Neuronal stem cell (in vitro differentiated cells): ENCODE data around the gene POP4.

Experiments used
- DNase-seq: peaks from one replicate; pipeline ENCODE4 v3.0.0-alpha.2; 2013; ENCODE audit warnings: low spot score
- H2AFZ ChIP-seq: one replicate; pipeline ENCODE4 v1.6.1; 2013; ENCODE audit warnings: mild to moderate bottlenecking, low read length, inconsistent platforms
- H2AK5ac ChIP-seq: 2 replicates; pipeline ENCODE4 v1.6.1; 2013; ENCODE audit warnings: low read depth, mild to moderate bottlenecking, inconsistent platforms, low read length, moderate library complexity, mixed read lengths
- H2BK120ac ChIP-seq: 2 replicates; pipeline ENCODE4 v1.6.1; 2013; ENCODE audit warnings: low read depth, mild to moderate bottlenecking, inconsistent platforms, low read length, moderate library complexity, mixed read lengths
- H2BK12ac ChIP-seq: one replicate; pipeline ENCODE4 v1.6.1; 2013; ENCODE audit warnings: low read length, inconsistent platforms
- H2BK15ac ChIP-seq: 2 replicates; pipeline ENCODE4 v1.6.1; 2013; ENCODE audit warnings: mild to moderate bottlenecking, low read length, inconsistent platforms, mixed read lengths
- H2BK5ac ChIP-seq: one replicate; pipeline ENCODE4 v1.6.1; 2013; ENCODE audit warnings: inconsistent platforms, mild to moderate bottlenecking, low read length, moderate library complexity
- H3K14ac ChIP-seq: one replicate; pipeline ENCODE4 v1.6.1; 2013; ENCODE audit warnings: low read length, inconsistent platforms
- H3K18ac ChIP-seq: 2 replicates; pipeline ENCODE4 v1.6.1; 2013; ENCODE audit warnings: low read length, inconsistent platforms
- H3K23ac ChIP-seq: 2 replicates; pipeline ENCODE4 v1.6.1; 2013; ENCODE audit warnings: low read depth, mild to moderate bottlenecking, mixed read lengths, low read length, inconsistent platforms; ENCODE audit not compliant: poor library complexity
- H3K27ac ChIP-seq: replicated peaks from 3 replicates; pipeline ENCODE4 v1.5.1; 2013; ENCODE audit warnings: low read length, inconsistent platforms
- H3K27me3 ChIP-seq, 3 experiments: 2 replicates each; pipeline ENCODE4 v1.6.1; 2013; ENCODE audit warnings: low read length in 3 of 3, mild to moderate bottlenecking in 2 of 3, inconsistent platforms in 1 of 3, low read depth in 1 of 3, mixed read lengths in 1 of 3, moderate library complexity in 1 of 3; ENCODE audit not compliant: control insufficient read depth in 3 of 3, insufficient read depth in 3 of 3
- H3K36me3 ChIP-seq, 2 donors: replicated peaks in 1 of 2; 2 replicates each; pipeline ENCODE4 v1.6.1; 2013; ENCODE audit warnings: low read length in 2 of 2; ENCODE audit not compliant: control insufficient read depth in 2 of 2, insufficient read depth in 2 of 2
- H3K4ac ChIP-seq: 2 replicates; pipeline ENCODE4 v1.6.1; 2013; ENCODE audit warnings: inconsistent platforms, mild to moderate bottlenecking, low read length, moderate library complexity
- H3K4me1 ChIP-seq, 2 donors: 1 replicate in 1 of 2; 2 replicates in 1 of 2; pipeline ENCODE4 v1.6.1; 2013; ENCODE audit warnings: low read length in 2 of 2, low read depth in 1 of 2; ENCODE audit not compliant: control insufficient read depth in 2 of 2, insufficient read depth in 1 of 2
- H3K4me2 ChIP-seq: one replicate; pipeline ENCODE4 v1.6.1; 2013; ENCODE audit warnings: mild to moderate bottlenecking, low read length, inconsistent platforms; ENCODE audit not compliant: insufficient read depth, poor library complexity, severe bottlenecking
- H3K4me3 ChIP-seq, 2 donors: 2 replicates each; pipeline ENCODE4 v1.5.1; 2013; ENCODE audit warnings: low read length in 2 of 2, mild to moderate bottlenecking in 2 of 2, inconsistent platforms in 1 of 2, moderate library complexity in 1 of 2
- H3K79me1 ChIP-seq: one replicate; pipeline ENCODE4 v1.6.1; 2013; ENCODE audit warnings: low read depth, mild to moderate bottlenecking, inconsistent platforms, low read length, moderate library complexity
- H3K9ac ChIP-seq: one replicate; pipeline ENCODE4 v1.6.1; 2013; ENCODE audit warnings: mild to moderate bottlenecking, low read depth, low read length, inconsistent platforms; ENCODE audit not compliant: poor library complexity
- H3K9me3 ChIP-seq, 2 donors: replicated peaks in 1 of 2; 2 replicates each; pipeline versions ENCODE3 to v1.6.1; 2013; ENCODE audit warnings: low read length in 2 of 2, mild to moderate bottlenecking in 2 of 2, inconsistent platforms in 1 of 2, low read depth in 1 of 2, mixed read lengths in 1 of 2, moderate library complexity in 1 of 2; ENCODE audit not compliant: control insufficient read depth in 2 of 2, insufficient read depth in 1 of 2
- H4K8ac ChIP-seq: one replicate; pipeline ENCODE4 v1.6.1; 2013; ENCODE audit warnings: low read depth, mild to moderate bottlenecking, inconsistent platforms, low read length, moderate library complexity
- H4K91ac ChIP-seq: one replicate; pipeline ENCODE4 v1.6.1; 2013; ENCODE audit warnings: low read length, low read depth, mild to moderate bottlenecking, inconsistent platforms; ENCODE audit not compliant: poor library complexity
- WGBS, 2 donors: extraction: QIAGEN DNeasy Blood & Tissue Kit; methylation state at CpG; one replicate each; pipeline ENCODE4 v1.1.7; 2013; ENCODE audit warnings: missing lambda C conversion rate in 2 of 2, mixed read lengths in 1 of 2; ENCODE audit not compliant: insufficient read length in 2 of 2, insufficient replicate concordance in 1 of 2; ENCODE audit errors: extremely low coverage in 2 of 2; 5-methylcytosine and 5-hydroxymethylcytosine counted together

POP4 gene

GRCh38 chr19:29563486-29564101 lies 42.5 kb upstream of the POP4 start:
- H2BK15ac ChIP-seq: no peak overlapping the region
- H3K18ac ChIP-seq: no peak overlapping the region
- H2BK5ac ChIP-seq: no peak overlapping the region
- no peak overlapping the region for H2BK120ac ChIP-seq
- no peak overlapping the region for H2AFZ ChIP-seq
- no peak overlapping the region for H3K9ac ChIP-seq
- no peak for DNase-seq
- WGBS, 2 donors: no CpG with 5 or more reads among the region's 11 CpGs
- peaks cover 0 to 6% of the 10 kb centered on the region in 2 donors for H3K4me1 ChIP-seq
- no peaks in the 10 kb centered on the region for H3K79me1 ChIP-seq
- no peak overlapping the region for H4K91ac ChIP-seq
- no peak overlapping the region for H3K4me3 ChIP-seq
- no peak overlapping the region for H3K4me2 ChIP-seq
- no peak overlapping the region for H3K27ac ChIP-seq
- peak overlapping the region; percentile 89 for H2AK5ac ChIP-seq
- H3K9me3 ChIP-seq: peaks cover 0 to 4% of the 10 kb centered on the region in 2 donors
- no peak overlapping the region for H4K8ac ChIP-seq
- H3K23ac ChIP-seq: no peak overlapping the region
- no peak overlapping the region for H3K4ac ChIP-seq
- H3K27me3 ChIP-seq: peaks cover 0 to 28% (median 0%) of the 10 kb centered on the region in 3 experiments
- H3K14ac ChIP-seq: no peak overlapping the region
- H3K36me3 ChIP-seq: no peaks in the 10 kb centered on the region
- no peak overlapping the region for H2BK12ac ChIP-seq

GRCh38 chr19:29564574-29565005 lies 41.5 kb upstream of the POP4 start:
- Histone ChIP-seq H2BK5ac (no peak overlapping the region), H2BK15ac (no peak overlapping the region), H3K27ac (no peak overlapping the region), H3K4me3 (no peak overlapping the region), H4K8ac (no peak overlapping the region), H3K4ac (no peak overlapping the region), H3K4me1 (peaks cover 0 to 6% of the 10 kb centered on the region in 2 donors), H3K4me2 (no peak overlapping the region), H3K79me1 (no peaks in the 10 kb centered on the region), H4K91ac (no peak overlapping the region), H3K27me3 (peaks cover 0 to 35% (median 0%) of the 10 kb centered on the region in 3 experiments), H3K9ac (no peak overlapping the region), H2AK5ac (no peak overlapping the region), H2BK12ac (no peak overlapping the region), H3K9me3 (peaks cover 0 to 4% of the 10 kb centered on the region in 2 donors), H2BK120ac (no peak overlapping the region), H3K14ac (no peak overlapping the region), H3K36me3 (no peaks in the 10 kb centered on the region), H3K23ac (peak overlapping the region; percentile 86), H2AFZ (no peak overlapping the region), H3K18ac (peak overlapping the region; percentile 52)
- WGBS, 2 donors: no CpG with 5 or more reads among the region's 11 CpGs
- DNase-seq: no peak

GRCh38 chr19:29565171-29565570 lies 40.9 kb upstream of the POP4 start:
- Histone ChIP-seq H3K4ac (no peak overlapping the region), H3K23ac (peak overlapping the region; percentile 58), H3K27me3 (peaks cover 0 to 36% (median 0%) of the 10 kb centered on the region in 3 experiments), H2AK5ac (no peak overlapping the region), H3K27ac (no peak overlapping the region), H2BK120ac (no peak overlapping the region), H2BK5ac (no peak overlapping the region), H3K36me3 (no peaks in the 10 kb centered on the region), H3K4me3 (no peak overlapping the region), H3K9me3 (no peaks in the 10 kb centered on the region), H2BK15ac (no peak overlapping the region), H2BK12ac (peak overlapping the region; percentile 14), H3K4me1 (peaks cover 0 to 6% of the 10 kb centered on the region in 2 donors), H3K9ac (peak overlapping the region; percentile 40), H3K14ac (peak overlapping the region; percentile 87), H4K91ac (no peak overlapping the region), H3K79me1 (no peaks in the 10 kb centered on the region), H3K4me2 (no peak overlapping the region), H4K8ac (no peak overlapping the region), H2AFZ (no peak overlapping the region), H3K18ac (peak overlapping the region; percentile 5)
- no peak for DNase-seq
- WGBS, 2 donors: no CpG with 5 or more reads among the region's 19 CpGs

- H3K23ac ChIP-seq: peak overlapping the region; percentile 80
- H3K4me3 ChIP-seq: no peak overlapping the region
- H3K27ac ChIP-seq: no peak overlapping the region
- no peak overlapping the region for H2AFZ ChIP-seq
- no peak overlapping the region for H2AK5ac ChIP-seq
- peak overlapping the region; percentile 72 for H4K8ac ChIP-seq
- no peak overlapping the region for H3K4ac ChIP-seq
- peaks cover 0 to 43% (median 0%) of the 10 kb centered on the region in 3 experiments for H3K27me3 ChIP-seq
- no peak overlapping the region for H4K91ac ChIP-seq
- H3K14ac ChIP-seq: no peak overlapping the region
- no peaks in the 10 kb centered on the region for H3K79me1 ChIP-seq
- no peaks in the 10 kb centered on the region for H3K9me3 ChIP-seq
- peaks cover 0 to 6% of the 10 kb centered on the region in 2 donors for H3K4me1 ChIP-seq
- peak overlapping the region; percentile 50 for H3K9ac ChIP-seq
- H3K36me3 ChIP-seq: no peaks in the 10 kb centered on the region
- no peak overlapping the region for H2BK15ac ChIP-seq
- no peak overlapping the region for H3K4me2 ChIP-seq
- no peak overlapping the region for H2BK5ac ChIP-seq
- WGBS, 2 donors: no CpG with 5 or more reads among the region's 3 CpGs
- H2BK12ac ChIP-seq: no peak overlapping the region
- H3K18ac ChIP-seq: peak overlapping the region; percentile 51
- DNase-seq: no peak
- no peak overlapping the region for H2BK120ac ChIP-seq
Observed at GRCh38 chr19:29566496-29567054, 39.5 kb upstream of the POP4 start.
